Neural progenitor cell (in vitro differentiated cells): ENCODE measurements around the gene CREM. TPM values are rescaled to one million over a fixed set of nuclear protein-coding genes. Genes with fewer than 3 reads are reported as not detected.

Experiments
- DNase-seq: peaks from one replicate; pipeline ENCODE4 v3.0.0-alpha.2; 2016; ENCODE audit warnings: low spot score
- H2AFZ ChIP-seq: fragments of 200-600 bp; sonication (generic); replicated peaks from 2 replicates; pipeline ENCODE4 v1.6.1; 2016; ENCODE audit warnings: antibody characterized with exemption
- H3F3A ChIP-seq: fragments of 200-600 bp; sonication (generic); 2 replicates; pipeline ENCODE4 v1.6.1; 2016; ENCODE audit warnings: antibody characterized with exemption, low read depth
- H3K27ac ChIP-seq: fragments of 200-600 bp; sonication (generic); 2 replicates; pipeline ENCODE4 v1.5.1; 2016; ENCODE audit warnings: mild to moderate bottlenecking
- H3K27me3 ChIP-seq: fragments of 200-600 bp; sonication (generic); 2 replicates; pipeline ENCODE4 v1.6.1; 2016; ENCODE audit warnings: mild to moderate bottlenecking, moderate library complexity
- H3K36me3 ChIP-seq: fragments of 200-600 bp; sonication (generic); 2 replicates; pipeline ENCODE4 v1.5.1; 2016
- H3K4me1 ChIP-seq: fragments of 200-600 bp; sonication (generic); 2 replicates; pipeline ENCODE4 v1.6.1; 2016; ENCODE audit warnings: mixed run types
- H3K4me2 ChIP-seq: fragments of 200-600 bp; sonication (generic); 2 replicates; pipeline ENCODE4 v1.6.1; 2016
- H3K4me3 ChIP-seq: fragments of 200-600 bp; sonication (generic); 2 replicates; pipeline ENCODE4 v1.5.1; 2016
- H3K79me2 ChIP-seq: fragments of 200-600 bp; sonication (generic); 2 replicates; pipeline ENCODE4 v1.6.1; 2016; ENCODE audit warnings: low read depth
- H3K9ac ChIP-seq: fragments of 200-600 bp; sonication (generic); 2 replicates; pipeline ENCODE4 v1.6.1; 2016
- H3K9me3 ChIP-seq: fragments of 200-600 bp; sonication (generic); 2 replicates; pipeline ENCODE4 v1.5.1; 2016; ENCODE audit warnings: low read depth
- H4K20me1 ChIP-seq: fragments of 200-600 bp; sonication (generic); 2 replicates; pipeline ENCODE4 v1.6.1; 2016; ENCODE audit warnings: low read depth
- H3K27ac Mint-ChIP-seq: 3 replicates; pipeline ENCODE4 v1.8.0; 2021; ENCODE audit warnings: mixed read lengths
- H3K27me3 Mint-ChIP-seq: 2 replicates; pipeline ENCODE4 v1.8.0; 2022; ENCODE audit warnings: low read depth, mild to moderate bottlenecking, inconsistent platforms, moderate library complexity, mixed read lengths; ENCODE audit not compliant: insufficient read depth
- H3K36me3 Mint-ChIP-seq: 3 replicates; pipeline ENCODE4 v1.8.0; 2021; ENCODE audit warnings: mixed read lengths
- H3K4me1 Mint-ChIP-seq: 3 replicates; pipeline ENCODE4 v1.8.0; 2021; ENCODE audit warnings: mixed read lengths
- H3K4me3 Mint-ChIP-seq: 3 replicates; pipeline ENCODE4 v1.8.0; 2021; ENCODE audit warnings: mild to moderate bottlenecking, moderate library complexity, mixed read lengths
- H3K9me3 Mint-ChIP-seq: 3 replicates; pipeline ENCODE4 v1.8.0; 2020; ENCODE audit warnings: mixed read lengths
- CTCF ChIP-seq: fragments of 200-600 bp; sonication (generic); IDR thresholded peaks from 2 replicates; pipeline ENCODE4 v1.5.1; 2017; ENCODE audit warnings: antibody characterized with exemption, mild to moderate bottlenecking
- EZH2 ChIP-seq: fragments of 200-600 bp; sonication (generic); IDR thresholded peaks from 2 replicates; pipeline ENCODE4 v1.6.1; 2017; ENCODE audit warnings: antibody characterized with exemption, mild to moderate bottlenecking, moderate library complexity
- EZH2phosphoT487 ChIP-seq: fragments of 200-600 bp; sonication (generic); IDR thresholded peaks from 2 replicates; pipeline ENCODE4 v1.6.1; 2017; ENCODE audit warnings: antibody characterized with exemption
- total RNA-seq: library from RNA; depleted of rRNA; stranded (reverse); fragments of >200 nt; gene quantifications from 2 replicates; pipeline ENCODE4 v1.2.3, GENCODE V29; 2015; ENCODE audit warnings: low replicate concordance

CREM gene
- total RNA-seq, 1 donor from 2014 or later: 74.2 TPM

GRCh38 chr10:35200487-35200886 is 73.8 kb downstream of the CREM start:
- no peak overlapping the region for H3K27ac Mint-ChIP-seq
- H3F3A ChIP-seq: peaks cover 12% of the 10 kb centered on the region
- H4K20me1 ChIP-seq: no peaks in the 10 kb centered on the region
- no peaks in the 10 kb centered on the region for H3K27me3 ChIP-seq
- no peak for DNase-seq
- TF ChIP-seq EZH2phosphoT487: no peak
- no peak for TF ChIP-seq EZH2
- no peak for TF ChIP-seq CTCF
- peaks cover 3% of the 10 kb centered on the region for H3K27me3 Mint-ChIP-seq
- H3K4me1 Mint-ChIP-seq: peaks cover 14% of the 10 kb centered on the region
- H3K4me1 ChIP-seq: peaks cover 5% of the 10 kb centered on the region
- H3K27ac ChIP-seq: no peak overlapping the region
- no peaks in the 10 kb centered on the region for H3K79me2 ChIP-seq
- H3K4me3 Mint-ChIP-seq: no peak overlapping the region
- H3K36me3 Mint-ChIP-seq: no peaks in the 10 kb centered on the region
- H3K4me2 ChIP-seq: no peak overlapping the region
- no peaks in the 10 kb centered on the region for H3K9me3 ChIP-seq
- no peaks in the 10 kb centered on the region for H3K9me3 Mint-ChIP-seq
- H3K4me3 ChIP-seq: no peak overlapping the region
- H2AFZ ChIP-seq: no peak overlapping the region
- H3K36me3 ChIP-seq: no peaks in the 10 kb centered on the region
- no peak overlapping the region for H3K9ac ChIP-seq

DNA sequence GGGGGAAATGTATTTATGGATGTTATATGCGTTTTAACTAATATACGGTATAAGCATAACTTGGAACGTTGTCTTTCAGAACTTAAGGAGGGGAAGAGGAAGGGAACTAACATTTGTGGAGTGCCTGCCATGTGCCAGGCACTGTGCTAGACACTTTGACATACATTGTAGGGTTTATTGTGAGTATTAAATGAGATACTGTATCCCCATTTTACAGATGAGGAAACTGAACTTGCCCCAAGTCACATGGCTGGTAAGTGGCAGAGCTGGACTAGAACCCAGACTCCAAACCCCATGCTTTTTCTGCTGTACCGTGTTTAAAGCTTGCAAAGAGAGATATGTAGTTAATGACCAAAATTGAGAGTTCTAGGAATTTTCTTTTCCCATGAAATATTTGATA is 74.6 kb downstream of the CREM start:
- no peak overlapping the region for H3K4me3 ChIP-seq
- TF ChIP-seq CTCF (no peak), EZH2 (no peak), EZH2phosphoT487 (no peak)
- H3K4me2 ChIP-seq: no peak overlapping the region
- Mint-ChIP-seq H3K27me3 (peaks cover 3% of the 10 kb centered on the region), H3K4me3 (no peak overlapping the region), H3K9me3 (no peaks in the 10 kb centered on the region), H3K27ac (no peak overlapping the region), H3K36me3 (peaks cover under 1% of the 10 kb centered on the region), H3K4me1 (peaks cover 7% of the 10 kb centered on the region)
- H3K27me3 ChIP-seq: no peaks in the 10 kb centered on the region
- H3K9ac ChIP-seq: no peak overlapping the region
- no peak for DNase-seq
- peaks cover 4% of the 10 kb centered on the region for H3K4me1 ChIP-seq
- H4K20me1 ChIP-seq: no peaks in the 10 kb centered on the region
- H3K27ac ChIP-seq: no peak overlapping the region
- H3K9me3 ChIP-seq: no peaks in the 10 kb centered on the region
- H3F3A ChIP-seq: peaks cover 5% of the 10 kb centered on the region
- no peaks in the 10 kb centered on the region for H3K79me2 ChIP-seq
- H3K36me3 ChIP-seq: no peaks in the 10 kb centered on the region
- H2AFZ ChIP-seq: no peak overlapping the region

- Histone ChIP-seq H3K9ac (no peak overlapping the region), H3K27me3 (no peaks in the 10 kb centered on the region), H3K4me3 (no peak overlapping the region), H3K9me3 (no peaks in the 10 kb centered on the region), H3F3A (no peaks in the 10 kb centered on the region), H3K36me3 (no peaks in the 10 kb centered on the region), H4K20me1 (no peaks in the 10 kb centered on the region), H2AFZ (no peak overlapping the region), H3K79me2 (no peaks in the 10 kb centered on the region), H3K27ac (no peak overlapping the region), H3K4me2 (no peak overlapping the region), H3K4me1 (no peaks in the 10 kb centered on the region)
- Mint-ChIP-seq H3K27me3 (peaks cover 3% of the 10 kb centered on the region), H3K27ac (no peak overlapping the region), H3K9me3 (no peaks in the 10 kb centered on the region), H3K4me3 (no peak overlapping the region), H3K4me1 (peaks cover 4% of the 10 kb centered on the region), H3K36me3 (peaks cover 3% of the 10 kb centered on the region)
- DNase-seq: no peak
- TF ChIP-seq EZH2phosphoT487 (no peak), EZH2 (no peak), CTCF (no peak)
Observed at GRCh38 chr10:35202050-35202449, 75.4 kb downstream of the CREM start.
